Measurements from ENCODE around the gene PLXNA4.

GRCh38 chr7:132262160-132262470, 314.2 kb downstream of the PLXNA4 start:
- TF ChIP-seq, protein P1, sequence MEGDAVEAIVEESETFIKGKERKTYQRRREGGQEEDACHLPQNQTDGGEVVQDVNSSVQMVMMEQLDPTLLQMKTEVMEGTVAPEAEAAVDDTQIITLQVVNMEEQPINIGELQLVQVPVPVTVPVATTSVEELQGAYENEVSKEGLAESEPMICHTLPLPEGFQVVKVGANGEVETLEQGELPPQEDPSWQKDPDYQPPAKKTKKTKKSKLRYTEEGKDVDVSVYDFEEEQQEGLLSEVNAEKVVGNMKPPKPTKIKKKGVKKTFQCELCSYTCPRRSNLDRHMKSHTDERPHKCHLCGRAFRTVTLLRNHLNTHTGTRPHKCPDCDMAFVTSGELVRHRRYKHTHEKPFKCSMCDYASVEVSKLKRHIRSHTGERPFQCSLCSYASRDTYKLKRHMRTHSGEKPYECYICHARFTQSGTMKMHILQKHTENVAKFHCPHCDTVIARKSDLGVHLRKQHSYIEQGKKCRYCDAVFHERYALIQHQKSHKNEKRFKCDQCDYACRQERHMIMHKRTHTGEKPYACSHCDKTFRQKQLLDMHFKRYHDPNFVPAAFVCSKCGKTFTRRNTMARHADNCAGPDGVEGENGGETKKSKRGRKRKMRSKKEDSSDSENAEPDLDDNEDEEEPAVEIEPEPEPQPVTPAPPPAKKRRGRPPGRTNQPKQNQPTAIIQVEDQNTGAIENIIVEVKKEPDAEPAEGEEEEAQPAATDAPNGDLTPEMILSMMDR (IDR thresholded peaks at IDR 0.05) = no peak
- TF ChIP-seq POLR2AphosphoS5 (IDR thresholded peaks at IDR 0.05; ENCODE audit: low read depth, low read length) = no peak

All from Panc1 (cell line).